SK-N-SH (cell line): ENCODE data around the gene FAM151A. TPM values are rescaled to one million over a fixed set of nuclear protein-coding genes. Genes with fewer than 3 reads are reported as not detected.

Source experiments
- CTCF ChIA-PET: fragments of 300-600, 350-600 bp; formaldehyde crosslinking; extraction: SDS; loops from one replicate; lab custom pipeline; 2021; lab: Yijun Ruan, JAX
- POLR2A ChIA-PET: fragments of 350-600 bp; sonication (Branson Sonifier 250); formaldehyde crosslinking; extraction: SDS; loops from one replicate; lab custom pipeline; 2020; ENCODE audit warnings: antibody characterized with exemption, inconsistent platforms; lab: Yijun Ruan, JAX
- DNase-seq: peaks from one replicate; pipeline ENCODE4 v3.0.0; 2012
- H2AFZ ChIP-seq: fragments of 200-600 bp; sonication (generic); 2 replicates; pipeline ENCODE4 v1.8.1; 2016; ENCODE audit warnings: antibody characterized with exemption, mild to moderate bottlenecking, low read depth
- H3F3A ChIP-seq: fragments of 200-600 bp; sonication (generic); replicated peaks from 2 replicates; pipeline ENCODE3; 2016; ENCODE audit warnings: antibody characterized with exemption, mild to moderate bottlenecking; ENCODE audit not compliant: insufficient read depth
- H3K27ac ChIP-seq, 2 experiments: fragments of 200-500 bp in 1 of 2; fragments of 200-600 bp in 1 of 2; sonication (Bioruptor generic) in 1 of 2; sonication (generic), shearing (Covaris generic) in 1 of 2; 2 replicates each; pipeline versions ENCODE4 v1.5.1 to v1.6.1; 2014 to 2016; ENCODE audit warnings: low read depth in 2 of 2, inconsistent platforms in 1 of 2, low read length in 1 of 2, mild to moderate bottlenecking in 1 of 2, mixed read lengths in 1 of 2
- H3K27me3 ChIP-seq: fragments of 200-600 bp; sonication (generic), shearing (Covaris generic); 2 replicates; pipeline ENCODE4 v1.6.1; 2016; ENCODE audit warnings: mixed run types; ENCODE audit not compliant: insufficient read depth
- H3K36me3 ChIP-seq, 2 experiments: fragments of 200-500 bp in 1 of 2; fragments of 200-600 bp in 1 of 2; sonication (Bioruptor generic) in 1 of 2; sonication (generic) in 1 of 2; replicated peaks in 1 of 2; 2 replicates each; pipeline versions ENCODE3 to v1.5.1; 2014 to 2016; ENCODE audit warnings: low read length in 1 of 2, mild to moderate bottlenecking in 1 of 2; ENCODE audit not compliant: insufficient read depth in 2 of 2, control insufficient read depth in 1 of 2
- H3K4me1 ChIP-seq, 2 experiments: fragments of 200-500 bp in 1 of 2; fragments of 200-600 bp in 1 of 2; sonication (Bioruptor generic) in 1 of 2; sonication (generic), shearing (Covaris generic) in 1 of 2; 2 replicates each; pipeline versions ENCODE4 v1.5.1 to v1.6.1; 2014 to 2016; ENCODE audit warnings: low read depth in 1 of 2, low read length in 1 of 2, mixed run types in 1 of 2; ENCODE audit not compliant: insufficient read depth in 2 of 2, control insufficient read depth in 1 of 2
- H3K4me2 ChIP-seq: fragments of 200-600 bp; sonication (generic), shearing (Covaris generic); 2 replicates; pipeline ENCODE4 v1.6.1; 2017; ENCODE audit warnings: mixed run types
- H3K4me3 ChIP-seq, 2 experiments: fragments of 200-500 bp in 1 of 2; fragments of 200-600 bp in 1 of 2; sonication (Bioruptor generic) in 1 of 2; sonication (generic), shearing (Covaris generic) in 1 of 2; 2 replicates each; pipeline versions ENCODE4 v1.5.1 to v1.8.1; 2014 to 2016; ENCODE audit warnings: low read depth in 2 of 2, inconsistent platforms in 1 of 2, low read length in 1 of 2, mild to moderate bottlenecking in 1 of 2, mixed read lengths in 1 of 2, moderate library complexity in 1 of 2
- H3K79me2 ChIP-seq: fragments of 200-600 bp; sonication (generic); 2 replicates; pipeline ENCODE4 v1.8.1; 2017; ENCODE audit warnings: mild to moderate bottlenecking; ENCODE audit not compliant: insufficient read depth
- H3K9ac ChIP-seq: fragments of 200-600 bp; sonication (generic); 2 replicates; pipeline ENCODE4 v1.6.1; 2017; ENCODE audit warnings: mixed run types
- H3K9me2 ChIP-seq: fragments of 200-600 bp; sonication (generic); 2 replicates; pipeline ENCODE4 v1.6.1; 2017; ENCODE audit warnings: mixed run types
- H3K9me3 ChIP-seq: fragments of 200-600 bp; sonication (generic); 2 replicates; pipeline ENCODE4 v1.6.1; 2017; ENCODE audit warnings: mixed run types, mild to moderate bottlenecking, moderate library complexity
- H4K20me1 ChIP-seq: fragments of 200-600 bp; sonication (generic); 2 replicates; pipeline ENCODE4 v1.6.1; 2017; ENCODE audit warnings: mild to moderate bottlenecking, mixed run types; ENCODE audit not compliant: insufficient read depth
- ELF1 ChIP-seq: IDR thresholded peaks from 2 replicates; pipeline ENCODE4 v1.4.0; 2012
- FOSL2 ChIP-seq: IDR thresholded peaks from 2 replicates; pipeline ENCODE4 v1.4.0; 2012; ENCODE audit warnings: low read depth, mild to moderate bottlenecking, moderate library complexity, borderline replicate concordance
- FOXM1 ChIP-seq: IDR thresholded peaks from 2 replicates; pipeline ENCODE4 v1.4.0; 2012; ENCODE audit warnings: low read depth, mild to moderate bottlenecking
- GABPA ChIP-seq: IDR thresholded peaks from 2 replicates; pipeline ENCODE4 v1.4.0; 2012; ENCODE audit warnings: low read depth, mild to moderate bottlenecking
- GATA2 ChIP-seq: sonication (generic); formaldehyde crosslinking; IDR thresholded peaks from 2 replicates; pipeline ENCODE4 v1.5.0; 2020; ENCODE audit warnings: mild to moderate bottlenecking, missing genetic modification reagents
- JUND ChIP-seq: IDR thresholded peaks from 2 replicates; pipeline ENCODE4 v1.4.0; 2012
- MAX ChIP-seq: IDR thresholded peaks from 2 replicates; pipeline ENCODE4 v1.4.0; 2012; ENCODE audit warnings: low read depth
- MXI1 ChIP-seq: IDR thresholded peaks from 2 replicates; pipeline ENCODE4 v1.6.1; 2012; ENCODE audit warnings: mild to moderate bottlenecking, low read depth, low read length, improper control_type of control experiment
- NFIC ChIP-seq: IDR thresholded peaks from 2 replicates; pipeline ENCODE4 v1.4.0; 2012; ENCODE audit warnings: borderline replicate concordance
- RCOR1 ChIP-seq: fragments of 150-350 bp; IDR thresholded peaks from 2 replicates; pipeline ENCODE4 v1.6.1; 2017; ENCODE audit warnings: antibody characterized with exemption, low read length
- RFX5 ChIP-seq: IDR thresholded peaks from 2 replicates; pipeline ENCODE4 v1.6.1; 2012; ENCODE audit warnings: mild to moderate bottlenecking, improper control_type of control experiment, low read length
- RXRA ChIP-seq: IDR thresholded peaks from 2 replicates; pipeline ENCODE4 v1.4.0; 2012; ENCODE audit warnings: low read depth, mild to moderate bottlenecking, borderline replicate concordance
- SIN3A ChIP-seq: IDR thresholded peaks from 2 replicates; pipeline ENCODE4 v1.6.1; 2012; ENCODE audit warnings: low read depth, mild to moderate bottlenecking, low read length, moderate library complexity, borderline replicate concordance
- TAF1 ChIP-seq: IDR thresholded peaks from 2 replicates; pipeline ENCODE4 v1.6.1; 2012; ENCODE audit warnings: low read depth, mild to moderate bottlenecking, low read length, moderate library complexity, borderline replicate concordance
- YY1 ChIP-seq: IDR thresholded peaks from 2 replicates; pipeline ENCODE4 v1.4.0; 2012; ENCODE audit warnings: low read depth, mild to moderate bottlenecking
- WGBS: methylation state at CpG from one replicate; pipeline ENCODE4 v1.1.6; 2017; ENCODE audit warnings: low lambda C conversion rate; 5-methylcytosine and 5-hydroxymethylcytosine counted together
- polyA plus RNA-seq, 3 experiments: library from polyadenylated mRNA; depleted of rRNA; stranded (reverse); fragments of >200 nt; gene quantifications; 2 replicates each; pipeline ENCODE4 v1.2.3, GENCODE V29; 2012
- TF ChIP-seq, protein P1 (sequence below): IDR thresholded peaks from 2 replicates; pipeline ENCODE4 v1.4.0; 2012; ENCODE audit warnings: low read depth, borderline replicate concordance
- TF ChIP-seq, protein P2 (sequence below): fragments of 150-350 bp; IDR thresholded peaks from 2 replicates; pipeline ENCODE4 v1.6.1; 2016; ENCODE audit warnings: mild to moderate bottlenecking, low read depth, low read length
- TF ChIP-seq, protein P3 (sequence below): fragments of 200-600 bp; sonication (generic); IDR thresholded peaks from 2 replicates; pipeline ENCODE4 v1.6.1; 2017; ENCODE audit warnings: antibody characterized with exemption, mild to moderate bottlenecking, moderate library complexity

The FAM151A gene
- polyA plus RNA-seq, 1 of the 3 experiments (the other 2 are of a cell fraction): not detected

GRCh38 chr1:54591127-54591756 is 32.1 kb downstream of the FAM151A start:
- no peaks in the 10 kb centered on the region for H3K9me3 ChIP-seq
- H2AFZ ChIP-seq: no peak overlapping the region
- no peak overlapping the region for H3K4me2 ChIP-seq
- no peaks in the 10 kb centered on the region for H3K9me2 ChIP-seq
- ChIA-PET CTCF (interaction anchor here (0.8 to 1.3 kb wide), 2 partner anchors 8 to 43 kb away, joined by 3 read pairs; partner anchors contain the start of gene ACOT11), POLR2A (interaction anchor here (0.7 kb wide), 1 partner anchor 10 kb away, joined by 3 read pairs; no protein-coding TSS in a partner anchor)
- H4K20me1 ChIP-seq: no peaks in the 10 kb centered on the region
- H3K27ac ChIP-seq: no peak overlapping the region
- no peaks in the 10 kb centered on the region for H3K79me2 ChIP-seq
- no peaks in the 10 kb centered on the region for H3K27me3 ChIP-seq
- H3K4me3 ChIP-seq: no peak overlapping the region
- H3F3A ChIP-seq: no peaks in the 10 kb centered on the region
- no peak for DNase-seq
- WGBS: 96% methylated on average over 4 of the region's 5 CpGs
- H3K9ac ChIP-seq: no peak overlapping the region
- TF ChIP-seq, protein P1, sequence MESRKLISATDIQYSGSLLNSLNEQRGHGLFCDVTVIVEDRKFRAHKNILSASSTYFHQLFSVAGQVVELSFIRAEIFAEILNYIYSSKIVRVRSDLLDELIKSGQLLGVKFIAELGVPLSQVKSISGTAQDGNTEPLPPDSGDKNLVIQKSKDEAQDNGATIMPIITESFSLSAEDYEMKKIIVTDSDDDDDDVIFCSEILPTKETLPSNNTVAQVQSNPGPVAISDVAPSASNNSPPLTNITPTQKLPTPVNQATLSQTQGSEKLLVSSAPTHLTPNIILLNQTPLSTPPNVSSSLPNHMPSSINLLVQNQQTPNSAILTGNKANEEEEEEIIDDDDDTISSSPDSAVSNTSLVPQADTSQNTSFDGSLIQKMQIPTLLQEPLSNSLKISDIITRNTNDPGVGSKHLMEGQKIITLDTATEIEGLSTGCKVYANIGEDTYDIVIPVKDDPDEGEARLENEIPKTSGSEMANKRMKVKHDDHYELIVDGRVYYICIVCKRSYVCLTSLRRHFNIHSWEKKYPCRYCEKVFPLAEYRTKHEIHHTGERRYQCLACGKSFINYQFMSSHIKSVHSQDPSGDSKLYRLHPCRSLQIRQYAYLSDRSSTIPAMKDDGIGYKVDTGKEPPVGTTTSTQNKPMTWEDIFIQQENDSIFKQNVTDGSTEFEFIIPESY: no peak
- TF ChIP-seq RCOR1 (no peak), YY1 (no peak), SIN3A (no peak), FOXM1 (no peak)
- peaks cover 0 to 6% of the 10 kb centered on the region in 2 experiments for H3K36me3 ChIP-seq
- no peaks in the 10 kb centered on the region for H3K4me1 ChIP-seq

- H3K9ac ChIP-seq: no peak overlapping the region
- WGBS: 83% methylated on average over 2 of the region's 2 CpGs
- H3K27ac ChIP-seq: no peak overlapping the region
- DNase-seq: no peak
- peaks cover 0 to 2% of the 10 kb centered on the region in 2 experiments for H3K36me3 ChIP-seq
- no peak overlapping the region for H3K4me2 ChIP-seq
- peaks cover 0 to 13% of the 10 kb centered on the region in 2 experiments; a peak in 1 of 4 replicates for H3K4me1 ChIP-seq
- TF ChIP-seq FOXM1: no peak
- no peak for TF ChIP-seq MXI1
- TF ChIP-seq GATA2: no peak
- TF ChIP-seq SIN3A: no peak
- TF ChIP-seq MAX: no peak
- no peak for TF ChIP-seq RXRA
- no peak for TF ChIP-seq ELF1
- TF ChIP-seq RCOR1: no peak
- TF ChIP-seq, protein P1: no peak
- TF ChIP-seq FOSL2: no peak
- TF ChIP-seq GABPA: no peak
- TF ChIP-seq, protein P2, sequence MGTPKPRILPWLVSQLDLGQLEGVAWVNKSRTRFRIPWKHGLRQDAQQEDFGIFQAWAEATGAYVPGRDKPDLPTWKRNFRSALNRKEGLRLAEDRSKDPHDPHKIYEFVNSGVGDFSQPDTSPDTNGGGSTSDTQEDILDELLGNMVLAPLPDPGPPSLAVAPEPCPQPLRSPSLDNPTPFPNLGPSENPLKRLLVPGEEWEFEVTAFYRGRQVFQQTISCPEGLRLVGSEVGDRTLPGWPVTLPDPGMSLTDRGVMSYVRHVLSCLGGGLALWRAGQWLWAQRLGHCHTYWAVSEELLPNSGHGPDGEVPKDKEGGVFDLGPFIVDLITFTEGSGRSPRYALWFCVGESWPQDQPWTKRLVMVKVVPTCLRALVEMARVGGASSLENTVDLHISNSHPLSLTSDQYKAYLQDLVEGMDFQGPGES: no peak
- no peak for TF ChIP-seq RFX5
- TF ChIP-seq, protein P3, sequence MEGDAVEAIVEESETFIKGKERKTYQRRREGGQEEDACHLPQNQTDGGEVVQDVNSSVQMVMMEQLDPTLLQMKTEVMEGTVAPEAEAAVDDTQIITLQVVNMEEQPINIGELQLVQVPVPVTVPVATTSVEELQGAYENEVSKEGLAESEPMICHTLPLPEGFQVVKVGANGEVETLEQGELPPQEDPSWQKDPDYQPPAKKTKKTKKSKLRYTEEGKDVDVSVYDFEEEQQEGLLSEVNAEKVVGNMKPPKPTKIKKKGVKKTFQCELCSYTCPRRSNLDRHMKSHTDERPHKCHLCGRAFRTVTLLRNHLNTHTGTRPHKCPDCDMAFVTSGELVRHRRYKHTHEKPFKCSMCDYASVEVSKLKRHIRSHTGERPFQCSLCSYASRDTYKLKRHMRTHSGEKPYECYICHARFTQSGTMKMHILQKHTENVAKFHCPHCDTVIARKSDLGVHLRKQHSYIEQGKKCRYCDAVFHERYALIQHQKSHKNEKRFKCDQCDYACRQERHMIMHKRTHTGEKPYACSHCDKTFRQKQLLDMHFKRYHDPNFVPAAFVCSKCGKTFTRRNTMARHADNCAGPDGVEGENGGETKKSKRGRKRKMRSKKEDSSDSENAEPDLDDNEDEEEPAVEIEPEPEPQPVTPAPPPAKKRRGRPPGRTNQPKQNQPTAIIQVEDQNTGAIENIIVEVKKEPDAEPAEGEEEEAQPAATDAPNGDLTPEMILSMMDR: no peak
- no peak for TF ChIP-seq JUND
- no peak for TF ChIP-seq NFIC
- TF ChIP-seq TAF1: no peak
- CTCF ChIA-PET: no interaction called here
- no peaks in the 10 kb centered on the region for H3K27me3 ChIP-seq
- no peaks in the 10 kb centered on the region for H3F3A ChIP-seq
- H3K79me2 ChIP-seq: no peaks in the 10 kb centered on the region
- H3K9me3 ChIP-seq: no peaks in the 10 kb centered on the region
- H3K9me2 ChIP-seq: no peaks in the 10 kb centered on the region
- POLR2A ChIA-PET: no interaction called here
- H3K4me3 ChIP-seq: no peak overlapping the region
- no peaks in the 10 kb centered on the region for H4K20me1 ChIP-seq
- no peak overlapping the region for H2AFZ ChIP-seq
These were observed 34.9 kb downstream of the FAM151A start for GRCh38 chr1:54588377-54588776.
